ENCODE results near the gene SLIT3.

- TF ChIP-seq GATA2 (IDR thresholded peaks at IDR 0.05; ENCODE audit: low read depth, low read length), result no peak
- no peak for TF ChIP-seq GATA3 (IDR thresholded peaks at IDR 0.05; ENCODE audit: low read depth, low read length)
These were observed 500.2 kb downstream of the SLIT3 start for GRCh38 chr5:168800701-168801100.

Measured in SH-SY5Y (cell line).